Suprapubic skin (tissue), 4 donors: ENCODE data around the gene ANO4. TPM values are rescaled to one million over a fixed set of nuclear protein-coding genes. Genes with fewer than 3 reads are reported as not detected.

ENCODE experiments used
- DNase-seq, 2 donors: peaks; one replicate each; pipeline ENCODE4 v3.0.0-alpha.2; 2019; ENCODE audit warnings: low spot score in 2 of 2
- H3K27ac ChIP-seq: fragments of 200-600 bp; sonication (generic); one replicate; pipeline ENCODE4 v1.5.1; 2019
- H3K27me3 ChIP-seq: fragments of 200-600 bp; sonication (generic); one replicate; pipeline ENCODE4 v1.5.1; 2019
- H3K36me3 ChIP-seq: fragments of 200-600 bp; sonication (generic); one replicate; pipeline ENCODE4 v1.5.1; 2019
- H3K4me1 ChIP-seq: fragments of 200-600 bp; sonication (generic); one replicate; pipeline ENCODE4 v1.5.1; 2019
- H3K4me3 ChIP-seq: fragments of 200-600 bp; sonication (generic); one replicate; pipeline ENCODE4 v1.5.1; 2019; ENCODE audit warnings: mild to moderate bottlenecking
- H3K9me3 ChIP-seq: fragments of 200-600 bp; sonication (generic); one replicate; pipeline ENCODE4 v1.5.1; 2019
- CTCF ChIP-seq, 2 donors: fragments of 200-600 bp in 1 of 2; fragments of 450-650 bp in 1 of 2; sonication (generic) in 1 of 2; IDR thresholded peaks; one replicate each; pipeline ENCODE4 v1.5.1; 2016 to 2019; ENCODE audit warnings: antibody characterized with exemption in 2 of 2, mild to moderate bottlenecking in 1 of 2, moderate library complexity in 1 of 2
- EP300 ChIP-seq: sonication (generic); formaldehyde crosslinking; IDR thresholded peaks from one replicate; pipeline ENCODE4 v1.6.1; 2017; ENCODE audit warnings: antibody characterized with exemption
- POLR2A ChIP-seq, 2 donors: fragments of 450-650 bp; IDR thresholded peaks; one replicate each; pipeline ENCODE4 v1.6.1; 2017; ENCODE audit warnings: antibody characterized with exemption in 2 of 2, mild to moderate bottlenecking in 2 of 2, moderate library complexity in 2 of 2
- POLR2AphosphoS5 ChIP-seq, 3 donors: sonication (generic); formaldehyde crosslinking; IDR thresholded peaks; one replicate each; pipeline ENCODE4 v1.6.1; 2017; ENCODE audit warnings: antibody characterized with exemption in 3 of 3
- WGBS: methylation state at CpG from one replicate; pipeline ENCODE4 v1.1.5; 2018; 5-methylcytosine and 5-hydroxymethylcytosine counted together
- total RNA-seq, 4 donors: library from RNA; depleted of rRNA; stranded (reverse); fragments of >200 nt; gene quantifications; one replicate each; pipeline ENCODE4 v1.1.0, GENCODE V29; 2016

ANO4 gene
- total RNA-seq, 4 donors from 2014 or later = 0.30 to 1.2 TPM; not detected in 2

DNA sequence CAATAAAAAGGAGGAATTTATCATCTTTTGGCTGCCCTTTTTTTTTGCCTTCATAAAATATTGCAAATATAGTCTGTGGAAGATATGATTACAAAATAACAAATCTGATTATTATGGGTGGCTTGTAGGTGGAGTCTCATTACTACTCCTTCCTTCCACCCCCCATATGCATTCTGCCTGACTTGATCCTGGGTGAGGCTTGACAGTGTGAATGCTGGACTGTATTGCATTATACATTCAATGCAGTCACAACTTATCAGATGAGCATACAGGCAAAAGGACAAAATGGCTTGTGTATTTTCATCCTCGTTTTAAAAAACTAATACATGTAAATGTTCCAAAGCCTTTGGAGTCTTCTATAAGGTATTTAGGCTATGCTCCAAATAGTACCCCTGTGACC, 186.3 kb downstream of the ANO4 start:
- H3K4me1 ChIP-seq = no peaks in the 10 kb centered on the region
- TF ChIP-seq CTCF (IDR thresholded peaks at IDR 0.05) = no peak
- TF ChIP-seq EP300 = no peak
- TF ChIP-seq POLR2A (IDR thresholded peaks at IDR 0.05) = no peak
- TF ChIP-seq POLR2AphosphoS5 (IDR thresholded peaks at IDR 0.05) = no peak
- DNase-seq = no peak
- H3K27ac ChIP-seq = no peak overlapping the region
- no peaks in the 10 kb centered on the region for H3K36me3 ChIP-seq
- H3K4me3 ChIP-seq = no peak overlapping the region
- H3K9me3 ChIP-seq = no peaks in the 10 kb centered on the region
- WGBS = 66% methylated on average over 1 of the region's 1 CpG
- H3K27me3 ChIP-seq = no peaks in the 10 kb centered on the region

DNA sequence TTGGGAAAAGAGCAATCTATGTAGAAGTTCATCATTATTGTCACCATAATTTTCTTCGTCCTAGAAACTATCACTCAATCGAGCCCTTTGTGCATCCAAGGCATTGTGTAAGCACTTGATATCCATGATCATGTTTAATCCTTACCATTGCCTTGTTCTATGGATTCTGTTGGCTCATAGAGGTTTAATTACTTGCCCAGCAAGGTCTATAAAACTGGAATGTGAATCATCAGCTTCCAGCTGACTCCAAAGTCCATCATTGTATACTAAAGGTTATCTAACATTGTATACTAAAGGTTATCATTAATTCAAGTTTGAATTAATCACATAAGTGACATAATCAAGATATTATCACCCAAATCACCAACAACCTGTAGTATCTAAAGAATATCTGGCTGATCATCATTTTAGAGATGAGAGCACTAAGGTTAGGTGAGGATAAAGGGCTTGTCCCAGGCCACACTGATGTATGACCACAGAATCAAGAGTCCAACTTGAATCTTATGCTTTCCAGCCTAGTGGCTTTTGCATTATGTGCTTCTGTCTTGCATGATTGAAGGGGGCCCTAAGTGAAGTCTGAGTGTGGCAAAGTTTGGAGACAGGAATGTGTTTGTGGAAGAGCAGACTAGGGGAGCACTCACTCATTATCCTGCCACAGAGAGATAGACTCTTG, 188.1 kb downstream of the ANO4 start:
- WGBS = 90% methylated on average over 2 of the region's 2 CpGs
- Histone ChIP-seq H3K4me3 (no peak overlapping the region), H3K4me1 (no peaks in the 10 kb centered on the region), H3K36me3 (no peaks in the 10 kb centered on the region), H3K27ac (no peak overlapping the region), H3K27me3 (no peaks in the 10 kb centered on the region), H3K9me3 (no peaks in the 10 kb centered on the region)
- no peak for TF ChIP-seq CTCF (IDR thresholded peaks at IDR 0.05)
- no peak for TF ChIP-seq EP300
- TF ChIP-seq POLR2A (IDR thresholded peaks at IDR 0.05) = no peak
- no peak for TF ChIP-seq POLR2AphosphoS5 (IDR thresholded peaks at IDR 0.05)
- no peak for DNase-seq

DNA sequence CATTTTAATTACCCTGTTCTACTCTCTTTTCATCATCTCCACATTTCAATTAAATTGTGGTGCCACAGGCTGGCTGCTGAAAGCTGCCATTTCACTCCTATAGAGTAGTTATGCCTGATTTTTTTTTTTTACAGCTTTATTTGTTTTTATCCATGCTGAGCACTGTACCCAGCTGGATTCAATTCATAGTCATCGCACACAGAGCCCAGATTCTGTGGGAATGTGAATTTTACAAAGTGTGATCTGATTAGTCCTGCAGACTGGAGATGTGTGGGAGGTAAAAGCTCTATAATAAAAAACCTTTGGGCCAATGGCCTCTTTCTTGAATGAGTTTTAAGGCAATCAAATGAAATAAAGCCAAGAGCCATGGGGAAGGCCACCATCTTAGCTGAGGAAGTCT, 190.2 kb downstream of the ANO4 start:
- no peak overlapping the region for H3K27ac ChIP-seq
- DNase-seq = no peak
- no peak overlapping the region for H3K4me3 ChIP-seq
- no peaks in the 10 kb centered on the region for H3K4me1 ChIP-seq
- H3K9me3 ChIP-seq = no peaks in the 10 kb centered on the region
- TF ChIP-seq POLR2AphosphoS5 (IDR thresholded peaks at IDR 0.05) = no peak
- no peak for TF ChIP-seq CTCF (IDR thresholded peaks at IDR 0.05)
- no peak for TF ChIP-seq POLR2A (IDR thresholded peaks at IDR 0.05)
- no peak for TF ChIP-seq EP300
- no peaks in the 10 kb centered on the region for H3K36me3 ChIP-seq
- WGBS = 63% methylated on average over 1 of the region's 1 CpG
- no peaks in the 10 kb centered on the region for H3K27me3 ChIP-seq

- WGBS = 40% methylated on average over 8 of the region's 8 CpGs
- Histone ChIP-seq H3K4me3 (no peak overlapping the region), H3K27ac (no peak overlapping the region), H3K9me3 (no peaks in the 10 kb centered on the region), H3K4me1 (no peaks in the 10 kb centered on the region), H3K36me3 (no peaks in the 10 kb centered on the region), H3K27me3 (no peaks in the 10 kb centered on the region)
- DNase-seq = no peak
- no peak for TF ChIP-seq POLR2A (IDR thresholded peaks at IDR 0.05)
- no peak for TF ChIP-seq CTCF (IDR thresholded peaks at IDR 0.05)
- no peak for TF ChIP-seq EP300
- no peak for TF ChIP-seq POLR2AphosphoS5 (IDR thresholded peaks at IDR 0.05)
These were observed 192.3 kb downstream of the ANO4 start for GRCh38 chr12:100986595-100987547.
